HEK293 (cell line): ENCODE measurements around the gene NAGPA.
"Not testable (repeated sequence)": the region's sequence is repeated elsewhere in the genome, so short reads cannot be mapped to it uniquely, and the experiment has no call there.

Experiments
- ZNF362 ChIP-seq: fragments of 450-650 bp; formaldehyde crosslinking; IDR thresholded peaks from 2 replicates; pipeline ENCODE4 v1.5.1; 2016; ENCODE audit warnings: missing biosample characterization, missing genetic modification characterization
- ZNF473 ChIP-seq: fragments of 450-650 bp; formaldehyde crosslinking; IDR thresholded peaks from 2 replicates; pipeline ENCODE4 v1.5.1; 2017; ENCODE audit warnings: missing biosample characterization, missing genetic modification characterization
- ZNF510 ChIP-seq: fragments of 450-650 bp; formaldehyde crosslinking; IDR thresholded peaks from 2 replicates; pipeline ENCODE4 v1.5.1; 2018; ENCODE audit warnings: mild to moderate bottlenecking, missing genetic modification characterization, missing biosample characterization; ENCODE audit not compliant: insufficient replicate concordance

GRCh38 chr16:5080461-5080860 is 46.7 kb upstream of the NAGPA start:
- not testable (repeated sequence) for TF ChIP-seq ZNF510 (tag by site-specific recombination); ZNF362 (tag by site-specific recombination); ZNF473
